Measurements from ENCODE around the gene RNF123.
A peak's percentile ranks its signal among the peaks of the same experiment; 100 is the strongest.

Gene RNF123

DNA sequence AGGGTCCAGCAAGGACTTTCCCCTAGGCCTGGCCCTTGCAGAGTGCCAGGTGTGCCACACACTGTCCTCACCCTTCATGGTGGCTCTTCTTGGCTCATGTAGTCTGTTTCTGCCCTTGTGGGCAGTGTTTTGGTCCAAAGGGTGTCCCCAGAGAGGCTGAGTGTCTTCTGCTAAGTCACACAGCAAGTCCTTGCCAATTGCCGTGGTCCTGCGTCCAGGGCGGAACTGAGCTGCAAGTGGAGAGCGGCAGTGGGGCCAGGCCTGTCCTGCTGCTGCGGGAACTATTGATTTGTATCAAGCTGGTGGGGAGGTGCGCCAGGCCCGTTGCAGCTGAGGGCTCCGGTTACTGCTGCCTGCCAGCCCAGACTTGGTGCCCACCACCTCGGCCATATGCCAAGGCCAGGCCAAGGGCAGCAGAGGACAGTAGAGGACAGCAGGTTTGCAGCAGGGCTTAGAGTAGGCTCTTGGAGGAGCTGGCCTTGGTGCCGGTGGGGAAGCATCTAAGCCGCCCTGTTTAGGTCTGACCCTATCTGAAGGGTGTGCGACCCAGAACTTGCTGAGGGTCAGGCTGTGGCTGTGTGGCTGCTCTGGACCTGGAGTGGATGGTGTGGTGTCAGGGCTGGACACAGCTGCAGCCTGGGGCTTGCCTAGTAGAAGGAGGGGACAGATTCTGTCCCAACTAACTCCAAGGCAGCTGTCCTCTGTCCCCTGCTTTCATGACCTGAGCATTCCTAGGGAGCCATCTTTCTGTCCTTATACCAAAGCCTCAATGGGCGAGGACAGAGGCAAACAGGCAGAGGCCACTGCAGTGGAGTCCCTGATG is 25.6 kb downstream of the RNF123 start:
- H3K27me3 Mint-ChIP-seq: no peaks in the 10 kb centered on the region
- peaks cover 33% of the 10 kb centered on the region for H3K36me3 Mint-ChIP-seq
- no peak overlapping the region for H3K27ac Mint-ChIP-seq
- ATAC-seq: no peak
- no peak overlapping the region for H3K4me3 Mint-ChIP-seq
- no peaks in the 10 kb centered on the region for H3K9me3 Mint-ChIP-seq
- peaks cover 17% of the 10 kb centered on the region for H3K4me1 Mint-ChIP-seq

DNA sequence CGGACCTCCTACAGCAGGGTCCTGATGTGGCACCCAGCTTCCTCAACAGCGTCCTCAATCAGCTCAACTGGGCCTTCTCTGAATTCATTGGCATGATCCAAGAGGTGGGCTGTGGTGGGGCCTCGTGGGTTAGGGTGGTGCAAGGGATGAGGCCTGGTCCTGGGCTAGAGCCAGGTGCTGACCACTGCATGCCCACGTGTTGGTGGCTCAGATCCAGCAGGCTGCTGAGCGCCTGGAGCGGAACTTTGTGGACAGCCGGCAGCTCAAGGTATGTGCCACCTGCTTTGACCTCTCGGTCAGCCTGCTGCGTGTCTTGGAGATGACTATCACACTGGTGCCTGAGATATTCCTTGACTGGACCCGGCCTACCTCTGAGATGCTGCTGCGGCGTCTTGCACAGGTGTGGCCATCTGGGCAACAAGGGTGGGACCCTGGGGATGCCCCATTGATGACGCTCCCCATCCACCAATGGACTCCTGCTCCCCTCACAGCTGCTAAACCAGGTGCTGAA is 26.3 kb downstream of the RNF123 start:
- Mint-ChIP-seq H3K36me3 (peaks cover 33% of the 10 kb centered on the region), H3K4me3 (no peak overlapping the region), H3K4me1 (peaks cover 24% of the 10 kb centered on the region), H3K27me3 (no peaks in the 10 kb centered on the region), H3K9me3 (no peaks in the 10 kb centered on the region), H3K27ac (no peak overlapping the region)
- ATAC-seq: no peak

DNA sequence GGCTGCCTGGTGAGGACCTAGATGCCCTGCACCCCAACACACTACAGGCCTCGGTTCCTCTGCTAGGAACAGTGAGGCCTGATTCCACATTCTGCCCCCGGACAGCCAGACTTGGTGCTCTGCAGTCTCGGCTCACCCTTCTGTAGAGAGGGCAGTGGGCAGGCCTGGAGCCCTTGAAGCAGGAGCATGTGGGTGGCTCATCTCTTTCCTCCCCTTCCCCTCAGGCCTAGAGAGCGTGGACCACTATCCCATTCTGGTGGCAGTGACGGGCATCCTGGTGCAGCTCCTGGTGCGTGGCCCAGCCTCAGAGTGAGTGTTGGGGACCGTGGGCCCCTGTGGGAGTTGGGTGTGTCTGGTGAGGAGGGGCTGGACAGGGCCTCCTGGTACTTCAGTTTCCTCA is 26.8 kb downstream of the RNF123 start:
- Mint-ChIP-seq H3K4me3 (no peak overlapping the region), H3K9me3 (no peaks in the 10 kb centered on the region), H3K27ac (no peak overlapping the region), H3K4me1 (peaks cover 29% of the 10 kb centered on the region), H3K36me3 (peaks cover 34% of the 10 kb centered on the region), H3K27me3 (no peaks in the 10 kb centered on the region)
- no peak for ATAC-seq

DNA sequence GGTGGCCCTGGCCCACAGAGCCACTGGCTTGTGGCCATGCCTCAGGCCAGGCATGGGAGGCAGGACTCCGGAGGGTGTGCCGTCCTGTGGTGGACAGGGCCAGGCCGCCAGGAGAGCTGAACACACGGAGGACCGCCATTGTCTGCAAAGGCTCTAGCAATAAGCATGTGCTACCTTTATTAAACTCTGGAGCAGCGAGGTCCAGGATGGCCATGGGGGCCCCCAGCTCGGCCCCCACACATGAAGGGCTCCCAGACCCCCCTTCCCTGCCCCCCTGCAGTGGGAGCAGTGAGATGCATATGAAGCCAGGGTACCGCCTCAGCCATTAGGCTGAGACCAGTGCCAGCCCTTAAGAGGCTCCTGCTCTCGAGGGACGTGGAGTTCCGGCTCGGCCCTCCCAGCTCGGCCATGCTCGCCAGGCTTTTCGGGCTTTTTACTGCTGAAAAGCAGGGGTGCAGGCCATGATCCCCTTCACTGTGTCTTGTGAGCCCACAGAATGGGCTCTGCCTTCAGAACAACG is 27.4 kb downstream of the RNF123 start:
- Mint-ChIP-seq H3K4me3 (no peak overlapping the region), H3K4me1 (peaks cover 33% of the 10 kb centered on the region), H3K27ac (no peak overlapping the region), H3K27me3 (no peaks in the 10 kb centered on the region), H3K36me3 (peaks cover 32% of the 10 kb centered on the region), H3K9me3 (no peaks in the 10 kb centered on the region)
- ATAC-seq: no peak

DNA sequence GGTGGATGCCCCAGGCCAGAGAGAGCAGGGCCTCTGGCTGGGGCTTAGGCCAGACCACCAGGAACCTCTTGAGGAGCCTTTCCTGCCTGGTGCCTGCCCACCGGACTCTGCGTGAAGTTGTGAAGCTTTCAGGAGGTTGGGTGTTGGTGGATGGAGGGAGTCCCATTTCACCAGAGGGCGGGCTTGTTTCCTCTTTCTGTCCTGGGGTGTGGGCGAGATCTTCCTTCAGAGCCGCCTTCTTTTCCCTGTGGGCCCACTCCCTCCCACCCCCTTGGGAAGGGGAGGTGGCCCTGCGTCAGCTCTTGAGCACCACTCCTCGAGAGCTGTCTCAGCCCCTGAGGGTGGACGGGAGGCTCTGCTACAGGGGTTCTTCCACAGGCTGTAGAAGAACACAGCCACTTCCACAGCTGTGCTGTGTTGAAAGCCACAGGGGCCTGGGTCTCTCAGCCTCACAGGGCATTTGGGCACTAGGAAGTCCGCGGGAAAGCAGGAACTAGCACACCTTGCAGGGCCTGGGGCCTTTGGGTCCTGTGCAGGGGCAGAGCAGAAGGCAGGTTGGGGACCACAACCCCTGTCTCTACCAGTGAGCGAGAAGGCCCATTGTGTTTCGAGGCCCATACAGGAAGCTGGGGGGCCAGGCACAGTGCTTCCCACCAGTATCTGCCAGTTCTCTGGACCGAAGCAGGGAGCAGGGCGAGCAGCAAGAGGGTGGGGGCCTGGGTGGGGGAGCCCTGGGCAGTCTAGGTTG is 28.0 kb downstream of the RNF123 start:
- Mint-ChIP-seq H3K9me3 (no peaks in the 10 kb centered on the region), H3K27me3 (no peaks in the 10 kb centered on the region), H3K4me1 (peaks cover 37% of the 10 kb centered on the region), H3K36me3 (peaks cover 26% of the 10 kb centered on the region), H3K4me3 (no peak overlapping the region), H3K27ac (no peak overlapping the region)
- no peak for ATAC-seq

DNA sequence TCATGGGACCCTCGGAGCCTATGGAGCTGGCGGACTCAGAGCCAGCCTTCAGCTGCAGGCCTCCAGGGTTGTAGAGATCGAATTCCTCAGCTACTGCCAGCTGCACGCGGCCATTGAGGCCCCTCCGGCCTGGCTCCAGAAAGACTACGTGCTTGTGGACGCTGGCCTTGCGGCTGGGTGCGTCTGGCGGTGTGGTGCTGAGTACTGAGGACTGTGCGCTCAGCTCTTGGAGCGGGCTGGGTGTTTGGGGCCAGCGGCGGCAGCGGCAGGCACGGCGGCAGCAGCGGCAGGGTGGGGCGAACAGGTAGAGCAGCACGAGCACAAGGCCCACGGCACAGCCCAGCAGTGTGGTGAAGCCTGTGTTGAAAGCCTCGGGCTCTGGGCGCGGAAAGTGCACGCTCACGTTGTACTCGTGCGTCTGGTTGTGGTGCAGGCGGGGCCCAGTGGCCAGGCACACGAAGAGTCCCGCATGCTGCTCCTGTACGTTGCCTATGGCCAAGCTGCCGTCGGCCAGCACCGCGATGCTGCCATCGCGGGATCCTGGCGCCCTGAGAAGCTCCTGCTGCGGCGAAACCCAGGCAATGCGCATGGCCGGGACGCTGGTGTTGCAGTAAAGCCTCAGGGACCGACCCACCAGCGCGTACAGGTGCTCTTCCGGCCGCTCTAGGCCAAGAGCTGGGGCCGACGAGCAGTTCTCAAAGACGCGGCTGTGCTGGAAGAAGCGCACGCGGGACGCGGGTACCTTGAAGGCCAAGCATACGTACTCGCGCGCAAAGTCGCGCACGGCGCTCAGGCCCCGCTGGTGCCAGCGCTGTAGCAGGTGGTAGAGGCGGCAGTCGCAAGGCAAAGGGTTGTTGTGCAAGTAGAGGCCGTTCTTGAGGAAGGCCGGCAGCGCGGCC is 28.9 kb downstream of the RNF123 start:
- no peaks in the 10 kb centered on the region for H3K27me3 Mint-ChIP-seq
- peak overlapping the region; percentile 75 for H3K27ac Mint-ChIP-seq
- peak overlapping the region; percentile 84 for H3K4me3 Mint-ChIP-seq
- H3K9me3 Mint-ChIP-seq: no peaks in the 10 kb centered on the region
- peaks cover 26% of the 10 kb centered on the region for H3K36me3 Mint-ChIP-seq
- ATAC-seq: no peak
- H3K4me1 Mint-ChIP-seq: peaks cover 45% of the 10 kb centered on the region

DNA sequence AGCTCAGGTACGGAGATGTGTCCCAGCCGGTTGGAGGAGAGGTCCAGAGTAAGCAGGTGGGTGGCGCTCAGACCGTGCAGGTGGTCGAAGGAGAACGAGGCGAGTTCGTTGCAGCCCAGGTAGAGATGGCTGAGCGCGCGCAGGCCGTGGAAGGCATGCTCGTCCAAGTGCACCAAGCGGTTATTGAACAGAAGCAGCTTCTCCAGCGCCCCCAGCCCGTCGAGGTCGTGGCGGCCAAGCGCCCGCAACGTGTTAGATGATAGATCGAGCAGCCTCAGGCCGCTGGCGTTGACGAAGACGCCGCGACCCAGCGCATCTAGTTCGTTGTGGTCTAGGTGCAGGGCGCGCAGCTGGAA is 29.5 kb downstream of the RNF123 start:
- Mint-ChIP-seq H3K27me3 (no peaks in the 10 kb centered on the region), H3K4me1 (peaks cover 47% of the 10 kb centered on the region), H3K36me3 (peaks cover 26% of the 10 kb centered on the region), H3K4me3 (peak overlapping the region; percentile 84), H3K27ac (peak overlapping the region; percentile 75), H3K9me3 (no peaks in the 10 kb centered on the region)
- no peak for ATAC-seq

DNA sequence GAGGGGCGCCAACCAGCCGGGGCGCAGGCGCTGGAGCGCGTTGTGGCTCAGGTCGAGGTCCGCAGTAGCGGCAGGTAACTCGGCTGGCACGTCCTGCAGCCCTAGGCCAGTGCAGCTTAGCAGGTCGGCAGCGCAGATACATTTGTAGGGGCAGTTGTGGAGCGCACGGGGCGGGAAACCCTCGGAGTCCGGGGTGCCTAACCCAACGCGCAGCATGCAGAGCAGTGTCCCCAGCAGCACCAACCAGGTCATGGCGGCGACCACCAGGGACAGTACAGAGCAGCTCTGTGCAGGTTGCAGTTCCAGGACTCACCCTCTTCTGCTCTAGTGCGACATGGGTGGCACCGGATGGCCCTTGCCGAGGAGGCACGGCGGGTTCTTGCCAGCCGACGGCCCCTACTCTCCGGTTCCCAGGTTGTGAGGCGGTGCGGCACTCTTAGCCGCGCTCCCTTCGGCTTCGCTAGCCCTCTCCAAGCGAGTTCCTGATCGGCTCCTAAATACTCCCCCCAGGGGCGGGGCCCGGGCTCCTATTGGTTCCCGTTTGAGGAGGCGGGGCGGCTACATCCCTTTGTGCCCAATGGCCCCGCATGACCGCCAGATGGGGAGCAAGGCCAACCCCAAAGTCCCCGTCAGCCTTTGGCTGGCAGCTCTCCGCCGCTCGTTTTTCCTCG is 30.0 kb downstream of the RNF123 start, which contains the start of gene AMIGO3:
TSS of gene AMIGO3 (minus strand) at position 471 of the 671 bp plus-strand sequence. CDS start at position 252, 219 bp downstream.
- H3K4me1 Mint-ChIP-seq: peaks cover 53% of the 10 kb centered on the region
- peak; percentile 83 for ATAC-seq
- peaks cover 21% of the 10 kb centered on the region for H3K36me3 Mint-ChIP-seq
- no peaks in the 10 kb centered on the region for H3K9me3 Mint-ChIP-seq
- peak within 1 kb of the TSS; percentile 84 for H3K4me3 Mint-ChIP-seq
- no peaks in the 10 kb centered on the region for H3K27me3 Mint-ChIP-seq
- H3K27ac Mint-ChIP-seq: peak within 1 kb of the TSS; percentile 75

DNA sequence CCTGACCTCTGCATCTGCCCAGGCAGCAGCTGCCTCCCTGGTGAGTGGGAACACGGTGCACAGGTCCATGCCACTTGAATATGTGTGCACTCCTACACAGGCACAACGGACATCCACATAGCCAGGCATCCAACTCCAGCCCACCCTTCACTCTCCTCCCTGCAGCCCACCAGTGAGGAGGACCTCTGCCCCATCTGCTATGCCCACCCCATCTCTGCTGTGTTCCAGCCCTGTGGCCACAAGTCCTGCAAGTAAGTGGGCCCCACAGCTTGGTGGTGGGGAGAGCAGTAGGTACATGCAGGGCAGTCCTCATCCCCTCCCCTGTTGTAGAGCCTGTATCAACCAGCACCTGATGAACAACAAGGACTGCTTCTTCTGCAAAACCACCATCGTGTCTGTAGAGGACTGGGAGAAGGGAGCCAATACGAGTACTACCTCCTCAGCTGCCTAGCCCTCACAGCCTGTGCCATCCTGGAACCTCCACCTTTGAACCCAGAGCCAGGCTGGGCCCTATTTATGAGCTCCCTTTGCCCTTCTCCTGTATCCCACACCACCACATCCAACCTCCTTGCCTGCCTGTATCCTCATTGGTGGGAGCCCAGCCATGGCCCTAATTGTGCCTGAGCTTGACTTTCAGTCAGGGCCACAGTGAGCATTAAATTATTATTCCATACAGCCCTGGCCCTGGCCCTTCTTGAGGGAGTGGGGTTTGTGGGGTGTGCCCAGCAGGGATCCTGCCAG is 31.7 kb downstream of the RNF123 start:
- peak overlapping the region; percentile 75 for H3K27ac Mint-ChIP-seq
- no peak overlapping the region for H3K4me3 Mint-ChIP-seq
- no peaks in the 10 kb centered on the region for H3K27me3 Mint-ChIP-seq
- H3K9me3 Mint-ChIP-seq: no peaks in the 10 kb centered on the region
- H3K36me3 Mint-ChIP-seq: peaks cover 8% of the 10 kb centered on the region
- H3K4me1 Mint-ChIP-seq: peaks cover 67% of the 10 kb centered on the region
- no peak for ATAC-seq

DNA sequence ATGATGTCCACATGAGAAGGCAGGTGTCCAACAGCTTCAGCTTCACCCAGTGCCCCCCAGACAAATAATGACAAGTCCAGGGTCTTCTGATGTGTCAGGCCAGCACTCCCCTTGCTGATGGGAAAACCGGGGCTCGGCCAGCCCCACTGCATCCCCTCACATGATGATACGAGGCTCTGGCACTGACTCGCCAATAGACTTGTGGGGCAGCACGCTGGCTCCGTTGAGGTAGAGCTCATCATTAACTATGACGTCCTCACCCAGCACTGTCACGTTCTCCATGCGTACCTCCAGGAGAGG is 32.2 kb downstream of the RNF123 start:
- H3K4me1 Mint-ChIP-seq: peaks cover 72% of the 10 kb centered on the region
- H3K36me3 Mint-ChIP-seq: peaks cover 7% of the 10 kb centered on the region
- no peaks in the 10 kb centered on the region for H3K27me3 Mint-ChIP-seq
- H3K27ac Mint-ChIP-seq: peak overlapping the region; percentile 75
- no peaks in the 10 kb centered on the region for H3K9me3 Mint-ChIP-seq
- no peak for ATAC-seq
- no peak overlapping the region for H3K4me3 Mint-ChIP-seq

DNA sequence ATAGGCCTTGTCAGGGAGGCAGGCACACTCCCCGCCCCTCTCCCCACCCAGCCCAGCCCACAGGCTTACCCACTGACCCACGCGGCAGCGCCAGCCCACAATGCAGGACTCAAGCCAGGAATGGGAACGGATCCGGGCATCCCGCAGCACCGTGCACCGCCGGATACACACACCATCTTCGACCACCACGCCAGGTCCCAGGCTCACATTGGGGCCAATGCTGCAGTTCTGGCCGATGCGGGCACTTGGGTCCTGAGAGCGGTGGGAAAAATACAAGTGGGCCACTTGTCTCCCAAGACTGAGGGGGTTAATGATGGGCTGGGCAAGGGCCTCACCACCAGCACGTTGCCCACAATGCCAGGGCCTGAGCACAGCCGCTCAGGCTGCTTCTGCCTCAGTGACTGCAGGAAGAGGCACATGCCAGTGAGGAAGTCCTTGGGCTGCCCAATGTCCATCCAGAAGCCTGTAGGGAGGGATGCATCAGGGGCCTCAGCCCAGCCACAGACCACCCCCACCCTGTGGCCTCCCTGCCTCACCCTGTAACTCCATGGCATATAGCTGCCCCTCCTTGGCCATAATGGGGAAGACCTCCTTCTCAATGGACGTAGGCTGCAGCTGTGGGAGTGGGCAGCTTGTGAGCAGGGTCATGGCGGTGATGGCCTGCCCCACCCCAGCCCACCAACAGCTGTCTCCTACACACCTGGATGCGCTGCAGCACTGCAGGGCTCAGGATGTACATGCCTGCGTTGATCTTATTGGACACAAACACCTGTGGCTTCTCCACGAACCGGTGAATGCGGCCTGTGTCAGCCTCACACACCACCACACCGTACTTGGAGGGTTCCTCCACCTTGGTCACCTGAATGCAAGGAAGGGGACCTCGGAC is 32.8 kb downstream of the RNF123 start:
- peak overlapping the region; percentile 99 for H3K27ac Mint-ChIP-seq
- H3K9me3 Mint-ChIP-seq: no peaks in the 10 kb centered on the region
- peak overlapping the region; percentile 87 for H3K4me3 Mint-ChIP-seq
- H3K27me3 Mint-ChIP-seq: no peaks in the 10 kb centered on the region
- no peak for ATAC-seq
- H3K36me3 Mint-ChIP-seq: peaks cover 9% of the 10 kb centered on the region
- peaks cover 78% of the 10 kb centered on the region for H3K4me1 Mint-ChIP-seq

DNA sequence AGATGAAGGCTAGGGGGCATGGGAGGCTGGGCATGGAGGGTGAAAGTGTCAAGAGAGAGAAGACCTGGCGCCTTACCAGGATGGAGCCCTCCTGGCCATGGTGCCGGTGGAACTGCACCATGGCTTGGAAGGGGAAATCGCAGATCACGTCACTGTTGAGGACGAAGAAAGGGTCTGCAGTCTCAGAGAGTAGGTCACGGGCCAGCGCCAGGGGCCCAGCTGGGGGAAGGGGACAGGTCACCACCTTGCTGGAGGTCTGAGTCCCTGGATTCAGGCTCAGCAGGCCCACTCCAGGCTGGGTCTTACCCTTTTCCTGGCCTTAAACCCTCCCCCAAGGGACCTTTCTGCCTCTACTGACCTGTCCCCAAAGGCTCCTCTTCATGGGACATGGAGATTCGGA is 33.5 kb downstream of the RNF123 start:
- H3K9me3 Mint-ChIP-seq: no peaks in the 10 kb centered on the region
- H3K27me3 Mint-ChIP-seq: no peaks in the 10 kb centered on the region
- peaks cover 86% of the 10 kb centered on the region for H3K4me1 Mint-ChIP-seq
- peak overlapping the region; percentile 99 for H3K27ac Mint-ChIP-seq
- no peak for ATAC-seq
- peak overlapping the region; percentile 87 for H3K4me3 Mint-ChIP-seq
- peaks cover 17% of the 10 kb centered on the region for H3K36me3 Mint-ChIP-seq

DNA sequence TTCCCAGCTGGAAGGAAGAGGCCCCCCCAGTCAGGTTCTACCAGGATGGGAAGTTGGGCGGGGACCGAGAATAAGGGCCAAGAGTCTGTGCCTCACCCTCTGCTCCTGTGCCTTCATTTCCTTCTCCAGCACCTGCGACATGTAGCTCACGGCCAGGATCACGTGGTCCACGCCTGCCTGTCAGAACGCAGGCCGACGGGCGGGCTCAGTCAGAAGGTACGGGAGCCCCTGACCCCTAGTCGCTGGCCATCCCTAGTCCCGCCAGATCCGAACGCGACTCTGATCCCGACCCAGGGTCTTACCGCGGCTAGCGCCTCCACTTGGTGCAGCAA is 33.9 kb downstream of the RNF123 start:
- peak; percentile 5 for ATAC-seq
- peak overlapping the region; percentile 99 for H3K27ac Mint-ChIP-seq
- peaks cover 20% of the 10 kb centered on the region for H3K36me3 Mint-ChIP-seq
- H3K4me3 Mint-ChIP-seq: peak overlapping the region; percentile 87
- peaks cover 89% of the 10 kb centered on the region for H3K4me1 Mint-ChIP-seq
- H3K9me3 Mint-ChIP-seq: no peaks in the 10 kb centered on the region
- no peaks in the 10 kb centered on the region for H3K27me3 Mint-ChIP-seq
